Measurements from ENCODE around the gene UNC5C.
"Not testable (repeated sequence)": the region's sequence is repeated elsewhere in the genome, so short reads cannot be mapped to it uniquely, and the experiment has no call there.

- TF ChIP-seq CTCF (IDR thresholded peaks at IDR 0.05; ENCODE audit: low read depth, low read length, missing input control); REST (IDR thresholded peaks at IDR 0.05); JUND (IDR thresholded peaks at IDR 0.05); ATF3 (IDR thresholded peaks at IDR 0.05); FOXA1 (IDR thresholded peaks at IDR 0.05); TAF1 (conservative IDR thresholded peaks at IDR 0.05); NR2F2 (IDR thresholded peaks at IDR 0.05); RXRA (IDR thresholded peaks at IDR 0.05); SP1 (IDR thresholded peaks at IDR 0.05); GABPA (IDR thresholded peaks at IDR 0.05 in 1 of 2, conservative IDR thresholded peaks at IDR 0.05 in 1 of 2); ZBTB33 (IDR thresholded peaks at IDR 0.05); YY1 (IDR thresholded peaks at IDR 0.05): not testable (repeated sequence)
These were observed 409.3 kb downstream of the UNC5C start for GRCh38 chr4:95139424-95139823.
